ENCODE measurements around the gene NXNL1. TPM values are rescaled to one million over a fixed set of nuclear protein-coding genes. Genes with fewer than 3 reads are reported as not detected.

The NXNL1 gene
- total and polyA plus RNA-seq, 2 of the 8 experiments (the other 6 are each of a cell fraction or from before 2014, with no cell fraction given) = not detected

DNA sequence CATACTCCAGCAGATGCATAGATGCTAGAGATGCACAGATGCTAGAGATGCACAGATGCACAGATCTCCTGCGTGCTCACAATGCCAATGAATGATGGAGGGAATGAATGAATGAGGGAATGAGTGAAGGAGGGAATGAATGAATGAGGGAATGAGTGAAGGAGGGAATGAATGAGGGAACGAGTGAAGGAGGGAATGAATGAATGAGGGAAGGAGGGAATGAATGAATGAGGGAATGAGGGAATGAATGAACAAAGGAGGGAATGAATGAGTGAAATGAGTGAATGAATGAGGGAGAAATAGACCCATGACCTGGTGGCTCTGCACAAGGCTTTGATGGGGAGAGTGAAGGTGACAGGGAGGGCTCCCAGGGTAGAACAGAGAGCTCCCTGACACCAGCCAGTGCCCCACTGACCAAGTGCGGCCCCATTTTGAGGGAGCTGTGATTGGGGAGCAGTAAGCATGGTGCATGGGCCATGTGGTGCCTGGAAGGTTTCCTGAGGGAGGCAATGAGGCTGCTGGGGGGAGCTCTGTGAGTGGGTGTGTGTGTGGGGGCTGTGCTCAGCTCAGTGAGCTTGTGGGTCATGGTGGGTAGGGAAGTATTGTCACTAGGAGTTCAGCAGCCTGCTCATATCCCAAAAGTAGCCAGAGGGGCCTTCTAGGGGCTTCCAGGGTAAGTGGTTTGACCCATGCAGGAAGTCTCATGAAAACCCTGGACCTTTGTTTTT is 22.3 kb upstream of the NXNL1 start:
- Histone ChIP-seq H3K4ac (replicated peaks; ENCODE audit: insufficient read length, low read depth, low read length) (no peak overlapping the region), H3K9me3 (ENCODE audit: insufficient read depth in 2 of 2, low read depth in 1 of 2, low read length in 1 of 2) (no peaks in the 10 kb centered on the region), H3K27ac (ENCODE audit: low read depth, low read length) (no peak overlapping the region), H2AFZ (ENCODE audit: low read length) (no peak overlapping the region), H3K14ac (ENCODE audit: insufficient read length) (no peak overlapping the region), H3K36me3 (ENCODE audit: control insufficient read depth in 2 of 4, insufficient read depth in 4 of 4, low read length in 3 of 4) (no peaks in the 10 kb centered on the region), H4K91ac (replicated peaks; ENCODE audit: insufficient read length, low read length) (no peak overlapping the region), H3K56ac (replicated peaks; ENCODE audit: insufficient read length, low read depth, low read length) (no peak overlapping the region), H2BK20ac (ENCODE audit: low read length) (no peak overlapping the region), H4K20me1 (replicated peaks in 1 of 2; ENCODE audit: control insufficient read depth in 1 of 2, insufficient read depth in 2 of 2, low read length in 2 of 2) (no peaks in the 10 kb centered on the region), H4K5ac (ENCODE audit: insufficient read length, low read depth, low read length) (no peak overlapping the region), H3K23ac (ENCODE audit: insufficient read length) (no peak overlapping the region), H3K79me2 (ENCODE audit: control insufficient read depth in 1 of 2, insufficient read depth in 2 of 2, low read length in 2 of 2) (no peaks in the 10 kb centered on the region), H3K18ac (ENCODE audit: extremely low read depth, low read length) (no peak overlapping the region), H3K4me1 (replicated peaks in 1 of 4; ENCODE audit: control insufficient read depth in 3 of 4, insufficient read depth in 4 of 4, low read length in 3 of 4) (peaks cover 3 to 11% (median 7%) of the 10 kb centered on the region in 4 experiments), H3K4me2 (ENCODE audit: insufficient read depth in 1 of 2, low read depth in 2 of 2, low read length in 2 of 2) (no peak overlapping the region), H3K9ac (replicated peaks in 1 of 4; ENCODE audit: extremely low read depth in 1 of 4, low read depth in 3 of 4, low read length in 3 of 4) (0 out of 7 replicates have a peak overlapping the region, but pooled peaks of 1 of the 4 experiments have one; percentile 3), H2BK12ac (ENCODE audit: low read depth, low read length) (no peak overlapping the region), H4K8ac (ENCODE audit: extremely low read depth, insufficient read depth, low read length) (no peak overlapping the region), H2BK120ac (replicated peaks; ENCODE audit: low read depth, low read length) (no peak overlapping the region), H2BK5ac (ENCODE audit: low read depth, low read length) (no peak overlapping the region), H3K79me1 (ENCODE audit: low read depth, low read length) (no peaks in the 10 kb centered on the region; the same call in 1 of the 2 replicates), H2BK15ac (ENCODE audit: low read length) (no peak overlapping the region), H3K23me2 (ENCODE audit: low read depth, low read length) (no peaks in the 10 kb centered on the region), H3K4me3 (ENCODE audit: extremely low read depth in 1 of 4, insufficient read depth in 2 of 4, low read depth in 3 of 4, low read length in 4 of 4) (no peak overlapping the region), H3K27me3 (replicated peaks in 1 of 4; ENCODE audit: control insufficient read depth in 3 of 4, extremely low read depth in 1 of 4, insufficient read depth in 3 of 4, low read length in 3 of 4) (no peaks in the 10 kb centered on the region), H2AK5ac (ENCODE audit: low read depth, low read length) (no peak overlapping the region)
- 91 to 100% methylated on average over 1 to 3 of the region's 3 CpGs for WGBS, 2 experiments (ENCODE audit: extremely low coverage in 1 of 2, insufficient coverage in 1 of 2, insufficient read length in 1 of 2, insufficient replicate concordance in 2 of 2, low coverage in 1 of 2, low lambda C conversion rate in 2 of 2, missing lambda C conversion rate in 1 of 2)
- CTCF ChIA-PET (ENCODE audit: partially characterized antibody) = interaction anchor here (0.5 to 3.0 kb wide), 5 partner anchors 12 to 39 kb away, joined by 3 to 9 read pairs (median 3); no protein-coding TSS in a partner anchor
- no peak for DNase-seq (ENCODE audit: low read depth in 1 of 2, low spot score in 2 of 2)
- no peak for TF ChIP-seq BACH1 (IDR thresholded peaks at IDR 0.05; ENCODE audit: low read length)
- no peak for TF ChIP-seq CREB1 (IDR thresholded peaks at IDR 0.05)
- TF ChIP-seq SP2 (IDR thresholded peaks at IDR 0.05; ENCODE audit: low read length) = no peak
- no peak for TF ChIP-seq POLR2AphosphoS5 (IDR thresholded peaks at IDR 0.05; ENCODE audit: low read depth, low read length)
- TF ChIP-seq ASH2L (IDR thresholded peaks at IDR 0.05; ENCODE audit: low read length) = no peak
- TF ChIP-seq SP1 (IDR thresholded peaks at IDR 0.05; ENCODE audit: low read depth, low read length) = no peak
- TF ChIP-seq RAD21 (IDR thresholded peaks at IDR 0.05 in 1 of 2, conservative IDR thresholded peaks at IDR 0.05 in 1 of 2; ENCODE audit: low read depth in 2 of 2, low read length in 2 of 2) = no peak
- no peak for TF ChIP-seq TCF12 (IDR thresholded peaks at IDR 0.05; ENCODE audit: low read depth, low read length)
- TF ChIP-seq TBP (IDR thresholded peaks at IDR 0.05; ENCODE audit: low read depth, low read length) = no peak
- POLR2A ChIA-PET (ENCODE audit: partially characterized antibody) = interaction anchor here (0.5 to 1.0 kb wide), 4 partner anchors 9 to 121 kb away, joined by 3 to 4 read pairs (median 3); partner anchors contain the start of gene PGLS
- FAIRE-seq = no peak

Data from H1 (cell line).